ENCODE results near the gene CENPH.
"Not testable (repeated sequence)": the region's sequence is repeated elsewhere in the genome, so short reads cannot be mapped to it uniquely, and the experiment has no call there.

CENPH gene

DNA sequence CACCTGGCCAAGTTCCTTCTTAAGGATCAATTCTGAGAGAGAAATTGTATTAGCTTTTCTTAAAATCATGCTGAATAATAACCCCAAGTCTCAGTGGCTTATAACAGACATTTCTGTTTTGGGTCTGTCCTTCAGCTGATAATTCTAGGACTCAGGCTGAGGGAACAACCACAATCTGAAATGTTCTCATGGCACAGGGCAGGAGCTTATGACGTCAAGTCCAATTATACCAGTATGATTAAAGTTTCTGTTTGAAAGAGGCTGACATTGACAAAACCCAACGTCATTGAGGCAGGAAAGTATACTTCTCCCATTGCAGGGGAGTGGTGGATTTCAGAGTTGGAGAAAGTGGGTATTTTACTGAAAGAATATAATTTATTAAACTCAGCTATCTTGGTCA lies 21.8 kb downstream of the CENPH start:
- DNase-seq, result no peak

DNA sequence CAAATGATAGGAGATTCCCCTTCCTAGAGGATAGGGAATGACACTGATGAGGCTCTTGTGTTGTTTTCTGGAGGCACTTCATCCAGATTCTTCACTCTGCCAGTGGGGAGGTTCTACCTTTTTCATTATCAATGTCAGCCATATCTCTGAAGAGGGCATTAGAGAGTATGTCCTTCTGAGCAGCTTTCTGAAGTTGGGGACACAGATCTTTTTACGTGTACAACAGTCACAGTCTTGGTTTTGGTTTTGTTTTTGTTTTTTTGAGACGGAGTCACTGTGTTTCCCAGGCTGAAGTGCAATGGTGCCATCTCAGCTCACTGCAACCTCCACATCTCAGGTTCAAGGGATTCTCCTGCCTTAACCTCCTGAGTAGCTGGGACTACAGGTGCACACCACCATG lies 22.6 kb downstream of the CENPH start:
- DNase-seq, result no peak

DNA sequence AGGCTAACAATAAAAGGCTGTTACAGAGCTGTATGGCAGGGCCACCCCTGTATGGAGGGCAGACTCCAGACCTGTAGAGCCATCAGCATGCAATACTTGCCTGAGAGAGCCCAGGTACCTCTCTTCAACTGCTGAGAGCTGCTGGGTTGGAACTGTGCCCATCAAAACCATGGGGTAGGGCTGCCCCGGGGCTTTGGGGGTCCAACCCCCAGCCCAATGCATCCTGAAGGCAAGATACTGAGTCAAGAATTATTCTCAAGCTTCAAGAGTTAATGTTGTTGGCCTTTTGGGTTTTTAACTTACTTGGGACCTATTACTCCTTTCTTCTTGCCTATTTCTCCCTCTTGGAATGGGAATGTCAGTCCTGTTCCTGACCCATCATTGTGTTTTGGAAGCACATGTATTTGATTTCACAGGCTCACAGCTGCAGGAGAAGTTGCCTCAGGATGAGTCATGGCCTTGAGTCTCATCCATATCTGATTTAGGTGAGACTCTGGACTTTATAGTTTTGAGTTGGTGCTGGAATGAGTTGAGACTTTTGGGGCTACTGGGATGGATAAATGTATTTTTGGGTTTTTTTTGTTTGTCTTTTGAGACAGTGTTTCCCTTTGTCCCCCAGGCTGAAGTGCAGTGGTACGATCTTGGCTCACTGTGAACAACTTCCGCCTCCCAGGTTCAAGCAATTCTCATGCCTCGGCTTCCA lies 24.3 kb downstream of the CENPH start:
- no peak for DNase-seq

DNA sequence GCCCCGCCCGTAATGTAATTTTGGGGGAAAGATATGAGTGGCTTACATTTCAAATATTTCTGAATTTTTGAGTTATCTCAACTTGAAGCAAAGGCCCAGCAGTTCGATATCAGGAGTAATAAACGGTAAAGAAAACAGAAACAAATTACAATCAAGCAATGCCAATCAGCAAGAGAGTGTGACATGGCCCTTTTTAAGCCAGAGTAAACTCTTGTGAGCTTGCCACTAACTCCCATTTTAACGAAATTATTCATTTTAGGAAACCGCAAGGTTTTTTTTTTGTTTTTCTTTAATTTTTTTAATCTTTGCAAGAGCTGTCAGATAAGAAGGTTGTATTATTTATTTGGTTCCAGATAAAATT lies 27.7 kb downstream of the CENPH start:
- no peak for DNase-seq

DNA sequence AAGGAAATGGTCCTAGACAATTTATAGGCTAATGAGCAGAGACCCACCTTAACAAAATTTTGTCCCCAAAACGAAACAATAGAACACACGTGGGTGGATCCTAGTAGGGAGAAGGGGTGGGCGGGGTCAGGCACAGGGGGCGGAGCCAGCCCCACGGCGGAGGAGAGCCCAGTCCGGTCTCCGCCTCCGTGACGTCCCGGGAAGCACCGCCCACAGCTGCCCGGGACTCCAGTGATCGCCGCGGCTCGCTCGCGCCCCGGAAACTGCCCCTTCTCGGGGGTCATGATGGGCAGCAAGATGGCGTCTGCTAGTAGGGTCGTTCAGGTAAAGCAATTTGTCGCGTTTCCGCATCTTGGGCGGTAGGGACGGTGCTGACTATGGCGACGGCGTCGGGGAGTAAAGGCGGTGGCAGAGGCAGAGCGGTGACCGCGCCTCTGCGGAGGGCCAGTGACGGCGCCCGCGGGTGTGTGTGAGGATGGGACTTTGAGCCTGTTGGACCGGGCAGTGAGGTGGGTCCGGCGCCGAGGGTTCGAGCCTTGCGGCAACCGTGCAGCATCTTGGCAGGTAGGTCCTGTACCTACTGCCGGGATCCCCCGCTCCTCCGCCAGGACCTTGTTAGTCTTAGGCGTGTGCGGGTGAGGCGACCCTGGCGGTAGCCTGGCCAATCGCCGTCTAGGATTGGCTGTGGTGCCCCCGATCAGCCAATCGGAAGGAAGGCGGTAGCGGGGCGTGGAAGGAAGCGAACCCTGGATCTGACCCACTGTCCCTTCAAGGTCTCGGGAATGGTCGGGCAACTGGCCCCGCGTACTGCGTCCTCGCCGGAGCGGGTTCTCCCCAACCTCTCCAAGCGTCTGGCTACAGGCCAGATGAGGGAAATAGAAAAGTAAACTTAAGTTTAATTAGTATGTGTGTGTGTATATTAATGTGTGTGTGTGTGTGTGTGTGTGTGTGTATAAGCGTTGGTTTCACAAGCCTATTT lies 28.5 kb downstream of the CENPH start:
- DNase-seq, result peak; percentile 71

DNA sequence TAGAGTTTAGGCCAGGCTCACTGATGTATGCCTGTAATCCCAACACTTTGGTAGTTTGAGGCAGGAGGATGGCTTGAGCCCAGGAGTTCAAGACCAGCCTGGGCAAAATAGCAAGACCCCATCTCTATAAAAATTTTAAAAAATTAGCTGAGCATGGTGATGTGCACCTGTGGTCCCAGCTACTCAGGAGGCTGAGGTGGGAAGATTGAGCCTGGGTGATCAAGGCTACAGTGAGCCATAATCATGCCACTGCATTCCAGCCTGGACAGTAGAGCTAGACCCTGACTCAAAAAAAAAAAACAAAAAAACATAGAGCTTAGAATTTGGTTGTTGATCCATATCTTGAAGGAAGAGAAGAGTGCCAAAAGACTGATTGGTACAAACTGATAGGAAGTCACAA lies 30.6 kb downstream of the CENPH start:
- no peak for DNase-seq

DNA sequence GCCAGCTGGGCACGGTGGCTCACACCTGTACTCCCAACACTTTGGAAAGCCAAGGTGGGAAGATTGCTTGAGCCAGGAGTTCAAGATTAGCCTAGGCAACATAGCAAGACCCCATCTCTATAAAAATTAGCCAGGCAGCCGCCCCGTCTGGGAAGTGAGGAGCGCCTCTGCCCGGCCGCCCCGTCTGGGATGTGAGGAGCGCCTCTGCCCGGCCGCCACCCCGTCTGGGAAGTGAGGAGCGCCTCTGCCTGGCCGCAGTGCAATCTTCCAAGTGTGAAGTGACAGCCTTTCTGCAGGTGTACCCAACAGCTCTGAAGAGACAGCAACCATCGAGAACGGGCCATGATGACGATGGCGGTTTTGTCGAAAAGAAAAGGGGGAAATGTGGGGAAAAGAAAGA lies 31.0 kb downstream of the CENPH start:
- DNase-seq, result not testable (repeated sequence)

DNA sequence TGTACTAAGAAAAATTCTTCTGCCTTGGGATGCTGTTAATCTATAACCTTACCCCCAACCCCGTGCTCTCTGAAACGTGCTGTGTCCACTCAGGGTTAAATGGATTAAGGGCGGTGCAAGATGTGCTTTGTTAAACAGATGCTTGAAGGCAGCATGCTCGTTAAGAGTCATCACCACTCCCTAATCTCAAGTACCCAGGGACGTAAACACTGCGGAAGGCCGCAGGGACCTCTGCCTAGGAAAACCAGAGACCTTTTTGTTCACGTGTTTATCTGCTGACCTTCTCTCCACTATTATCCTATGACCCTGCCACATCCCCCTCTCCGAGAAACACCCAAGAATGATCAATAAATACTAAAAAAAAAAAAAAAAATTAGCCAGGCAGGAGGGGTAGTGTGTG lies 31.4 kb downstream of the CENPH start:
- DNase-seq, result not testable (repeated sequence)

DNA sequence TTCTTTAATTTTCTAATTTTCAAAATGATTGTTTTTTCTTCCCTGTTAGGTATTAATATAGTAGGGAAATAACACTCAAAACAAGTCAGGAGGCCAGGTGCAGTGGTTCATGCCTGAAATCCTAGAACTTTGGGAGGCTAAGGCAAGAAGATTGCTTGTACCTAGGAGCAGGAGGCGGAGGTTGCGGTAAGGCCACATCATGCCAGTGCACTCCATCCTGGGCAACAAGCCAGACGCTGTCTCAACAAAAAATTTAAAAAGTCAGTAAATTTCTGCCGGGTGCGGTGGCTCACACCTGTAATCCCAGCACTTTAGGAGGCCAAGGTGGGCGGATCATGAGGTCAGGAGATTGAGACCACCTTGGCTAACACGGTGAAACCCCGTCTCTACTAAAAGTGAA lies 35.1 kb downstream of the CENPH start:
- DNase-seq, result no peak

DNA sequence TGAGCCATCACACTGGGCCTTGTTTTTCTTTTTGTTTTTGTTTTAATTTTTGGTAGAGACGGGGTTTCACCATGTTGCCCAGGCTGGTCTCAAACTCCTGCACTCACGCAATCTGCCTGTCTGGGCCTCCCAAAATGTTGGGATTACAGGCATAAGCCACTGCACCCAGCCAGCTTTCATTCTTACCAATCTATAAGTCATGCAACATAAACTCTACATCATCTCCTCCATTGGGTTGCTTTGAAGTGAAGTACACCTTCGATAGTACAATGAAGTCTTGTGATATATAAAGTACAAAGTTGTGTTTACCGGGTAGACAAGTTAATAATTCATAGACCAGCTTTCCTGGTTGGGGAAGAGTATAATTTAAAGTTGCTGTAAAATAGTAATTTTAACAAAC lies 36.5 kb downstream of the CENPH start:
- DNase-seq, result no peak

DNA sequence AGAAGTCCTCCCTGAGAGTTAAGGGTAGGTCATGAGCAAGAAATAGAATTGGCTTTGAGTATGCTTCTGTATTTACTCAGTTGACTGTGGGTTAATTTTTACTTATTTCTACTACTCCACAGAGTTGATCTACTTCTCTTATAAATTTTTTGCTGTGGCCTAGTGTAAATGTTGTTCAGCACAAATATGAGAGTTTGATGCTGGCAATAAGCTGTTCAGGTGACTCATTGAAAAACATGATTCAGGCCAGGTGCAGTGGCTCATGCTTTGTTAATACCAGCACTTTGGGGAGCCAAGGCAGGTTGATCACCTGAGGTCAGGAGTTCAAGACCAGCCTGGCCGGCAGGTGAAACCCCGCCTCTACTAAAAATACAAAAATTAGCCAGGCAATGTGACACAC lies 40.8 kb downstream of the CENPH start:
- no peak for DNase-seq

DNA sequence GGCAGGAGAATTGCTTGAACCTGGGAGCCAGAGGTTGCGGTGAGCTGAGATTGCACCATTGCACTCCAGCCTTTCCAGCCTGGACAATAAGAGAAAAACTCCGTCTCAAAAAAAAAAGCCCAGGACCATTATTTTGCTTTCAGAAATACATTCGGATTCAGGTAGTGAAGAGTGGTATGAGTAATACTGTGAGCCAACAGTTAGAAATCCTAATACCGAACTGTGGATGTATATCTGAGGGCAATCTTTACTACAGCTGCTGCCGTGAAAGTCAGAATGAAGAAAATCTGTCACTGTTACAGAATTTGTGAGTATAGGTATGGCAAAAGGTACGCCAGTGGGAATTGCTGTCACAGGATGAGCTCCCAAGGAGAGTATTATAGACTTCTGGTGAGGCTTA lies 41.9 kb downstream of the CENPH start:
- DNase-seq, result no peak

DNA sequence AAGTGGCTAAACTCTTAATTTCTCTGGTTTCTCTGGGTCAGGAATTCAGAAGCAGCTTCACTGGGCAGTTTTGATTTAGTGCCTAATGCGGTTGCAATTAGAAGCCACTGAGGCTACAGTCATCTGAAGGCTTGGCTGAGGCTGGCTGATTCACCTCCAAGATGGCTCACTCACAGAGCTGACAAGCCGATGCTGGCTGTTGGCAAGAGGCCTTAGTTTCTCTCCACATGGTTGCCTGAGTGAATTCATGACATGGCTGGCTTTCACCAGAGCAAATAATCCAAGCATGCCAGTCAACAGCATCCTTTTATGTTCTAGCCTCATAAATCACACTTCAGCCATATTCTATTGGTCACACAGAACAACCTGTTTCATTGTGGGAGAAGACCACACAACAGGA lies 42.5 kb downstream of the CENPH start:
- no peak for DNase-seq

DNA sequence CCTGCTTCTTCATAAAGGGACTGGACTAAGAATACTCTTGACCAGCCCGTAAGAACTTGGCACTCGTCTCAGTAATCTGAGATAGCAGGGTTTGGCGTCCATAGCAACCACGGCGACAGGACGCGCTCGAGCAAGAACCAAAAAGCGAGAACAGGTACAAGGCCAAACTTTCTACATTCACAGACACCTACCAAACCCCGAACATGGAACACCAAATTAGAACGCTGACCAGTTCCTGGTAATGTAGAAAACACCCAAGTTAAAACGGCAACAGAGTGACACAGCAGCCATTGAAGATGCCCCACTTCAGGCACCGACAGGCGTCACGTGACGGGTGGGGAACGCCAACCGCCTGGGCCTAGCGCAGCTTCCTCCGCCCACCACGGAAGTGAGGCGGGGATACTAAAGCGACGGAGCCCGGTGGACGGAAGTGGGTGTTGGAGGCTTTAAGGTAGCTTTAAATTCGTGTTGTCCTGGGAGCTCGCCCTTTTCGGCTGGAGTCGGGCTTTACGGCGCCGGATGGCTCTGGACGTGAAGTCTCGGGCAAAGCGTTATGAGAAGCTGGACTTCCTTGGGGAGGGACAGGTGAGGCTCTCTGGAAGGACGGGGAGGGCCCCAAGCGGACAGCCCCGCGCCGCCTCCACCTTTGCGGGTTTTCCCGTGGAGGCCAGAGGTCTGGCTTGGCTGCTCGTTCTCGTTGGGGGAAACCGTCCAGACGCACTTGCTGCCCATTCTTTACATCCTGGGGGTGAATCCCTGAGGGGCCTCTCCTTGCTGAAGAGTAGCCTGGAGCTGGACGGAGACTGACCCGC lies 45.3 kb downstream of the CENPH start, which contains the start of gene CDK7:
Gene CDK7 (plus strand): TSS at position 430 of the 812 bp plus-strand sequence. CDS start 90 bp downstream, at position 520.
- DNase-seq, result peak; percentile 50

DNA sequence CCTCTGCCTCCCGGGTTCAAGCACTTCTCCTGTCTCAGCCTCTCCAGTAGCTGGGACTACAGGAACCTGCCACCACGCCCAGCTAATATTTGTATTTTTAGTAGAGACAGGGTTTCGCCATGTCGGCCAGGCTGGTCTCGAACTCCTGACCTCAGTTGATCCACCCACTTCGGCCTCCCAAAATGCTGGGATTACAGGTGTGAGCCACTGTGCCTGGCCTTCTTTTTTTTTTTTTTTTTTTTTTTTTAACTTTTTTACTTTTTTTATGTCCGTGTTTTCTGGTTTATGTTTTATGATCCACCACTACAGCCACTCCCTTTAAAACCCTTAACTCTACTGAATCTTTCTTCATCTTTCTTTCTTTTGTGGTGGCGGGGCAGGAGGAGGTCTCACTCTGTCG lies 47.4 kb downstream of the CENPH start:
- DNase-seq, result not testable (repeated sequence)

DNA sequence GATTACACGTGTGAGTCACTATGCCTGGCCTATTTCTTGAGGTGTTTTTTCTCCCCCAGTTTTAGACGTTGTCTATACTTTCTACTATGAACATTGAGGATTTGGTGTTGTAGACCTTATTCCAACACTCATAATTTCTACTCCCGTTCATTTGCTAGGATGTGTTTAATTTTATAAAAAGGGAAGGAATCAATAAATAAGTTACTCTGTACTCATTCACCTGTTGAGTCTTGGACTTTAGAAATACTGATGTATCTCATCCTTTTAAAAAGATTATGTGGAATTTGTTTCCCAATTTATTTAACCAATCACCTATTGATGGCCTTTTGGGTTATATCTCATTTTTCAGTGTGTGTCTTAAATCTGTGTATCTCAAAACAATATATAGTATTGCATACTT lies 48.5 kb downstream of the CENPH start:
- no peak for DNase-seq

DNA sequence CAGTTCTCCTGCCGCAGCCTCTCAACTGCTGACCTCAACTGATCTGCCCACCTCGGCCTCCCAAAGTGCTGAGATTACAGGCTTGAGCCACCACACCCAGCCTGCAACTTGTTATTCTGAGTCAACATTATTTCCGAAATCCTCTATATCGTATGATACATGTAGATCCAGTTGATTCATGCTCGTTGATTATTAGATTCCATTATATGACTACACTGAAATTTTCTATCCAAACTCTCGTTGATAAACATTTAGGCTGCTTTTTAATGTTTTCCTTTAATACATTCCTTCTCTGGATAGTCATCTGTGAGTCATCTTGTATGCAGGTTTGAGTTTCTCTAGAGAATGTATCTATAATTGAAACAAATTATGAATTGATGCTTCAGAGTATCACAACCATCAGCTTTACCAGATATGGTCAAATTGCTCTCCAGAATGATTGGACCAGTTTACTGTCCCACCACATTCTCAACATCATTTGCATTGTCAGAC lies 49.4 kb downstream of the CENPH start:
- DNase-seq, result no peak

DNA sequence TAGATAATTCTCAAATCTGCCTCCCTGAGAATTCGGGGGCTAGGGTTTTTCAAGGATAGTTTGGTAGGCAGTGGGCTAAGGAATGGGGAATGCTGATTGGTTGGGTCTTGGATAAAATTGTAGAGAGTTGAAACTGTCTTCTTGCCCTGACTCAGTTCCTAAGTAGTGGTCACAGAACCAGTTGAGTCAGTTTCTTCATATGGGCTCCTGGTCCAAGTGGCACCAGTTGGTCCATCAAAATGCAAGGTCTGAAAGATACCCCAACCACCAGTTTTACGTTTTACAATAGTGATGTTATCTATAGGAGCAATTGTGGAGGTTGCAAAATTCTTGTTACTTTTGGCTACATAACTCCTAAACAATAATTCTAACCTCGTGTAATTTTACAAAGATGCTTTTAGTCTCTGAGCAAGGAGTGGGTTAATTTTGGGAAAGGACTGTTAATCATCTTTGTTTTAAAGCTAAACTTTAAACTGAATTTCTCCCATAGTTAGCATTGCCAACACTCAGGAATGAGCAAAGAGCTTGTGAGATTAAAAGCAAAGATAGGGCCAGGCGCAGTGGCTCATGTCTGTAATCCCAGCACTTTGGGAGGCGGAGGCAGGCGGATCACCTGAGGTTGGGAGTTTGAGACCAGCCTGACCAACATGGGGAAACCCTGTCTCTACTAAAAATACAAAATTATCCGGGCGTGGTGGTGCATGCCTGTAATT lies 53.0 kb downstream of the CENPH start:
- no peak for DNase-seq

DNA sequence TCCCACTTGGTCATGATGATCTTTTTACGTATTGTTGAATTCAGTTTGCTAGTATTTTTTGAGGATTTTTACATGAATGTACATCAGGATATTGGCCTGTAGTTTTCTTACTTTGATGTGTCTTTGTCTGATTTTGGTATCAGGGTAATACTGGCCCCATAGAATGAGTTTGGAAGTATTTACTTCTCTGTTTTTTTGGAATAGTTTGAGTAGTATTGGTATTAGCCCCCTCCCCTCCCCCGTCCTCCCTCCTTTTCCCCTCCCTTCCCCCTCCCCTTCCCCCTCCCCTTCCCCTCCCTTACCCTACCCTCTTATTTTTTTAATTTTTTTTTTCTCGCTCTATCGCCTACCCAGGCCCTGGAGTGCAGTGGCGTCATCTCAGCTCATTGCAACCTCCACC lies 55.6 kb downstream of the CENPH start:
- no peak for DNase-seq

DNA sequence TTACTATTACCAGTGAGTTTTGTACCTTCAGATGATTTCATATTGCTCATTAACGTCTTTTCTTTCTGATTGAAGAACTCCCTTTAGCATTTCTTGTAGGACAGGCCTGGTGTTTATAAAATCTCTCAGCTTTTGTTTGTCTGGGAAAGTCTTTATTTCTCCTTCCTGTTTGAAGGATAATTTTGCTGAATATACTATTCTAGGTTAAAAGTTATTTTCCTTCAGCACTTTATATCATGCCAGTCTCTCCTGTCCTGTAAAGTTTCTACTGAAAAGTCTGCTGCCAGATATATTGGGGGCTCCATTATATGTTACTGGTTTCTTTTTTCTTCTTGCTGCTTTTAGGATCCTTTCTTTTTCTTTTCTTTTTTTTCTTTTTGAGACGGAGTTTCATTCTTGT lies 58.6 kb downstream of the CENPH start:
- no peak for DNase-seq

DNA sequence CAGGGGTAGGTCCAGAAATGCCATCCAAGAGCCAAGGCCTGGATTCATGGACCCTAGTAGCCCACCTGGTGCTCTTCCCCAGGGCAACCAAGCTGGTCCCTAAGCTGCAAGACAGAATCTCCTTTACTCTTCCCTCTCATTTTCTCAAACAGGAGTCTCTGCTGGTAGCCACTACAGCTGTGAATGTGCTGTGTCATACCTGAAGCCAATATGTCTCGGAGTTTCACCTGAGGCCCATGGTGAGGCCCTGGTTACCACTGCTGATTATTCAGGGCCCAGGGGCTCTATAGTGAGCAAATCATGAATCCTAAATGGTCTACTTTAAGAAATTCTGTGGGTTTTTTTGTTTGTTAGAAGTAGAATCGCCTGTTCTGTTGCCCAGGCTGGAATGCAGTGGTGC lies 61.2 kb downstream of the CENPH start:
- DNase-seq, result no peak

DNA sequence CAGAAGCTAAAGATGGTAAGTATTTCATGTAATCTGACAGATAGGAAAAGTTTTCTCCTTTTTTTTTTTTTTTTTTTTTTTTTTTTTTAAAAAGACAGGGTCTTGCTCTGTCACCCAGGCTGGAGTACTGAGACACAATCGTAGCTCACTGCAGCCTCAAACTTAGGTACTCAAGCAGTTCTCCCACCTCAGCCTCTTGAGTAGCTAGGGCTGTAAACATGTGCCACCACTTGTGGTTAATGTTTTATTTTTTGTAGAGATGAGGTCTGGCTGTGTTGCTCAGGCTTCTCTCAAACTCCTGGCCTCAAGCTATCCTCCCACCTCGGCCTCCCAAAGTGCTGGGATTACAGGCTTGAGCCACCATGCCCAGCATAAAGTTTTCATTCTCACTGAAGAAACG lies 63.1 kb downstream of the CENPH start:
- DNase-seq, result no peak

DNA sequence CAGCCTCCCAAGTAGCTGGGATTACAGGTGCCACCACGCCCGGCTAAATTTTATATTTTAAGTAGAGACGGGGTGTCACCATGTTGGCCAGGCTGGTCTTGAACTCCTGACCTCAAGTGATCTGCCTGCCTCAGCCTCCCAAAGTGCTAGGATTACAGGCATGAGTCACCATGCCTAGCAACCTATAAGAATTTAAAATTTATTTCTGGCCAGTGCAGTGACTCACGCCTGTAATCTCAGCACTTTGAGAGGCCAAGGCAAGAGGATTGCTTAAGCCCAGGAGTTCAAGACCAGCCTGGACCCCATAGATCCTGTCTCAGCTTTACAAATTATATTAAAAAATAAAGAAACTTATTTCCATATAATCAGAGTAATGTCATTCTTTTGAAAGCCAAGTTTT lies 66.6 kb downstream of the CENPH start:
- not testable (repeated sequence) for DNase-seq

All from NCI-H524 treated with DMSO at 0.1 percent for 48 hours (cell line).